Measurements from ENCODE around the gene GRIK3. TPM values are rescaled to one million over a fixed set of nuclear protein-coding genes. Genes with fewer than 3 reads are reported as not detected.

Gene GRIK3
- total and polyA plus RNA-seq, 2 experiments from 2014 or later = 0.31 to 2.9 TPM

GRCh38 chr1:36881068-36881405 is 153.3 kb downstream of the GRIK3 start:
- Histone ChIP-seq H3K36me3 (ENCODE audit: insufficient read depth) (no peaks in the 10 kb centered on the region), H3K27ac (ENCODE audit: low read depth) (no peak overlapping the region), H3K27me3 (ENCODE audit: insufficient read depth) (no peaks in the 10 kb centered on the region), H3K79me2 (replicated peaks; ENCODE audit: insufficient read depth) (no peaks in the 10 kb centered on the region), H3K9me2 (ENCODE audit: insufficient read depth) (no peaks in the 10 kb centered on the region; the same call in 1 of the 2 replicates), H3K4me1 (ENCODE audit: insufficient read depth) (no peaks in the 10 kb centered on the region), H3K4me2 (no peak overlapping the region), H3K4me3 (no peak overlapping the region), H2AFZ (no peak overlapping the region), H4K20me1 (replicated peaks; ENCODE audit: insufficient read depth) (no peaks in the 10 kb centered on the region), H3F3A (replicated peaks; ENCODE audit: low read depth) (no peaks in the 10 kb centered on the region)
- peaks cover 2% of the 10 kb centered on the region; the same call in 1 of the 3 replicates for H3K4me1 Mint-ChIP-seq
- H3K27me3 Mint-ChIP-seq (ENCODE audit: insufficient read depth, low read depth, poor library complexity) = peaks cover 11% of the 10 kb centered on the region
- DNase-seq (ENCODE audit: low spot score) (no peak), ATAC-seq (no peak)
- H3K4me3 Mint-ChIP-seq = no peak overlapping the region
- H3K36me3 Mint-ChIP-seq (ENCODE audit: low read depth) = no peaks in the 10 kb centered on the region
- TF ChIP-seq REST (IDR thresholded peaks at IDR 0.05; ENCODE audit: unreplicated experiment) = no peak
- TF ChIP-seq EZH2 (IDR thresholded peaks at IDR 0.05; ENCODE audit: low read depth, unreplicated experiment) = no peak
- no peak for TF ChIP-seq ZNF331 (CRISPR knock-in tag; IDR thresholded peaks at IDR 0.05; ENCODE audit: low read depth)
- TF ChIP-seq STAT1 (IDR thresholded peaks at IDR 0.05; ENCODE audit: unreplicated experiment) = no peak
- no peak for TF ChIP-seq JUNB (IDR thresholded peaks at IDR 0.05; ENCODE audit: unreplicated experiment)
- no peak for TF ChIP-seq CTCF (conservative IDR thresholded peaks at IDR 0.05; ENCODE audit: low read depth in 2 of 2)
- TF ChIP-seq ZNF462 (CRISPR knock-in tag; IDR thresholded peaks at IDR 0.05) = no peak
- no peak for TF ChIP-seq EZH2phosphoT487 (IDR thresholded peaks at IDR 0.05; ENCODE audit: unreplicated experiment)
- no peak for TF ChIP-seq NANOG (IDR thresholded peaks at IDR 0.05; ENCODE audit: borderline replicate concordance)
- no peak for TF ChIP-seq ZNF114 (CRISPR knock-in tag; IDR thresholded peaks at IDR 0.05)
- TF ChIP-seq POLR2AphosphoS5 (IDR thresholded peaks at IDR 0.05; ENCODE audit: low read depth) = no peak
- no peak for TF ChIP-seq ETS1 (IDR thresholded peaks at IDR 0.05)
- no peak for TF ChIP-seq CREB1 (CRISPR knock-in tag; IDR thresholded peaks at IDR 0.05; ENCODE audit: low read depth)
- H3K27ac Mint-ChIP-seq = no peak overlapping the region
- H3K9me3 Mint-ChIP-seq = no peaks in the 10 kb centered on the region
